ENCODE data around the gene TTLL11. TPM values are rescaled to one million over a fixed set of nuclear protein-coding genes. Genes with fewer than 3 reads are reported as not detected.

The TTLL11 gene
- total RNA-seq, 4 donors from 2014 or later, result 9.1 to 14.6 (median 9.7) TPM

DNA sequence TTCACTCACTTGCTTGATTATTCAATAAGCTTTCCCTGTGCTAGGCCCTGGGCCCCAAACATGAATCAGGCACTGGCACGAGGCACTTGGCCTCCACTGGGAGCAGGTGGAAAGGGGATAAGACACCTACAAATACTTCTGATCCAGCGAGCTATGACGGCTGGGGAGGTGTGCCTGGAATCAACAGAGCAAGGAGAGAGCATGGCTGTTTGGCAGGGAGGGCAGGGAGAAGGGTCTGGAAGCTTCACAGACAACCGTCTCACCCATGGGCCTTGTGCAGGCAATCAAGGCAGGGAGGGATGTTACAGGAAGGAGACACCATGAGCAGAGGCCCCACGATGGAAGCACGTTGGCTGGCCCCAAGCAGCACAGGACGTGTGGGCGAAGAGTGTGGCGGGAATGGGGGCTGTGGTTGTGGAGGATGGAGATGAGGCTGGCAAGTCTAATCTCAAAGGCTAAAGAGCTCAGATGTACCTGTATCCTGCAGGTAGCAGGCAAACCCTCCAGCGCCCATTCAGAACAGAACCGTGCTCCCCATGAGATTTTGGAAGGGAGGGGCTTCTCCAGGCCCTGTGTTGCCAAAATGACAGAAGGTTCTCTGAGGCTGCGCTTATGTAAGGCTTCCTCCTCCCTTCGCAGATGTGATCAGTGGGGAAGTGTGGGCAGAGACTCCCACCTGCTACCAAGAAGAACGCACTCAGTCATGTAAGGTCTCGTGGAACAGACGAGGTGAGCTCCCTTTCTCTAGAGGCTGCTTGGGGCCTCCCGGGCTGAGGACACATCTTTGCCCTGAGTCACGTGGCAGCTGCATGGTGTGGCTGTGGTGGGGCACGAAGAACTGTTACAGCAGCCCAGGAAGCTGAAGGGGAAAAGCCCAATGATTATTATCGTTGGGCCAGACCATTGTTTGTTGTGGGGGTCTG, 252.0 kb downstream of the TTLL11 start:
- TF ChIP-seq, protein P1, sequence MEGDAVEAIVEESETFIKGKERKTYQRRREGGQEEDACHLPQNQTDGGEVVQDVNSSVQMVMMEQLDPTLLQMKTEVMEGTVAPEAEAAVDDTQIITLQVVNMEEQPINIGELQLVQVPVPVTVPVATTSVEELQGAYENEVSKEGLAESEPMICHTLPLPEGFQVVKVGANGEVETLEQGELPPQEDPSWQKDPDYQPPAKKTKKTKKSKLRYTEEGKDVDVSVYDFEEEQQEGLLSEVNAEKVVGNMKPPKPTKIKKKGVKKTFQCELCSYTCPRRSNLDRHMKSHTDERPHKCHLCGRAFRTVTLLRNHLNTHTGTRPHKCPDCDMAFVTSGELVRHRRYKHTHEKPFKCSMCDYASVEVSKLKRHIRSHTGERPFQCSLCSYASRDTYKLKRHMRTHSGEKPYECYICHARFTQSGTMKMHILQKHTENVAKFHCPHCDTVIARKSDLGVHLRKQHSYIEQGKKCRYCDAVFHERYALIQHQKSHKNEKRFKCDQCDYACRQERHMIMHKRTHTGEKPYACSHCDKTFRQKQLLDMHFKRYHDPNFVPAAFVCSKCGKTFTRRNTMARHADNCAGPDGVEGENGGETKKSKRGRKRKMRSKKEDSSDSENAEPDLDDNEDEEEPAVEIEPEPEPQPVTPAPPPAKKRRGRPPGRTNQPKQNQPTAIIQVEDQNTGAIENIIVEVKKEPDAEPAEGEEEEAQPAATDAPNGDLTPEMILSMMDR (IDR thresholded peaks at IDR 0.05), result no peak
- 89 to 94% methylated on average over 20 of the region's 20 CpGs for WGBS, 2 donors
- intact Hi-C loops (cut with DNase I; ENCODE audit: low total_unique reads), result no loop called here
- peak in 1 of 2 donors; percentile 78 for DNase-seq (ENCODE audit: low spot score in 2 of 2)
- H3K4me3 ChIP-seq (ENCODE audit: low read depth, poor library complexity, severe bottlenecking), result no peak overlapping the region

DNA sequence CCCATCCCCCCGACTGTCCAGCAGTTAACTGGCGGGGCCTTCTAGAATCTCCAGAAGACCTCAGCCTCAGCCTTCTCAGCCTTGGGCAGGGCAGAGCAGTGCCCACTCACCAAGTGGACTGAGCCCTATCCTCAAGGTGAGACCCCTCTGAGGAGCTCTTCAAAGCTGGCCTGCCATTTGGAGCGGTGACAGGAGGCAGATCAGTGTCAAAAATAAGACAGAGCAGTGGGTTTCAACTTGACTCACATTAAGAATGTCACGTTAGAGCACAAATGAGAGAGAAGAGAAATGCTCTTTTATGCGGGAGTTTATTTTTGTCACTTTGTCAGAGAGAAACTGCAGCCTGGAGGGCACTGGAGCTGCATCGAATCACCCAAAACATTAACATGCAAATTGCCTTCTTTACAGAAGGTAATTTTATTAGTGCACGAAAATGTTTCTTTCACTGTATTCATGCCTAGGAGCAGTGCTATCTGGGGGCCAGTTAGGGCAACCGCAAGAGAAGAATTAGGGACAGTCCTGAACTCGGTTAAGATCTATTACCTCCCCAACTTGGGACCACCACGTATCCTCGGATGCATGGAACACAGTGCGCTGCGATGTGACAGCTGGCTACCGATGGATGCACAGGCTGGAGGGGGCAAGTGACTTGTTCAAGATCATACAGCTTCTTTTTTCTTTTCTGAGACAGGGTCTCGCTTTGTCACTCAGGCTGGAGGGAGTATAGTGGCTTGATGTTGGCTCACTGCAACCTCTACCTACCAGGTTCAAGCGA, 253.2 kb downstream of the TTLL11 start:
- WGBS, 2 donors, result 87 to 93% methylated on average over 16 of the region's 16 CpGs
- H3K4me3 ChIP-seq (ENCODE audit: low read depth, poor library complexity, severe bottlenecking), result no peak overlapping the region
- intact Hi-C loops (cut with DNase I; ENCODE audit: low total_unique reads), result no loop called here
- DNase-seq (ENCODE audit: low spot score in 2 of 2), result peak in 1 of 2 donors; percentile 50
- TF ChIP-seq POLR2A (IDR thresholded peaks at IDR 0.05), result no peak
- TF ChIP-seq, protein P1 (IDR thresholded peaks at IDR 0.05), result no peak

DNA sequence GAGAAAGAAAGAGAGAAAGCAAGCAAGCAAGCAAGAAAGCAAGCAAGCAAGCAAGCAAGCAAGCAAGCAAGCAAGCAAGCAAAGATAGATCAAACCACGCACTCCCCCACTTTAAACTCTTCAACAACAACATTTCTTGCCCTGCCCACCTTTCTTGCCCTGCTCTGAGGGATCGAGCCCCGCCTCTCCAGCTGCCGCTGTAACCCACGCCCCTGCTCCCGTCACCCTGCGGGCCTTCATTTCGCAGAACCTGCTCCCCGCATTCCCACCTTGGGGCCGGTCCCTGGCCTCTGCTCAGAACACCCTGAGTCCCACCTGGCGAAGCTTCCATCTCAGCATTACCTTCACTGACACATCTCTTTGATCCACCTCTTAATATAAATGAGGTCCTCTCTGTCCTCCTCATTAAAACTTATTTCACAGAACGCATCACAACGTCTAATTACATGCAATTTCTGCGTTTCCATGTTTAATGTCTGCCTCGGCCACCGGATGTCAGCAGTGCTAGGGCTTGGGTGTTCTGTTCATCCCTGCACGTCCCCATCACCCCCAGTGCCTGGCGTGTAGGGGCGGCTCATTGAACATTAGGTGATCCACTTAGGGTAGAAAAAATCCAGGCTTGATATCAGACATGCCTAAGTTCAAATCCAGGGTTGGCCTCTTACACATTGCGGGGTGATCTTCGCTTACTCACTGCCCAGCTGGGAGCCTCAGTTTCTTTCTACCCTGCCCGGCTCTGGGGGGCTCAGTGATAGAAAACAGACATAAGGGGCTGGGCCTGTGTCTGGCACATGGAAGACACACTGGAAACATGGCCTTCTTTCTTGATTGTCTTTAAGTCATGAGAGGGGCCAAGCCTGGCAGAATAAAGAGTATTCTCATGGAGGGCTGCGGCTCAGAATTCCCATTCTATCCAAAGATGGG, 254.1 kb downstream of the TTLL11 start:
- no peak overlapping the region for H3K4me3 ChIP-seq (ENCODE audit: low read depth, poor library complexity, severe bottlenecking)
- DNase-seq (ENCODE audit: low spot score in 2 of 2), result peak in 1 of 2 donors; percentile 78
- WGBS, 2 donors, result 75 to 82% methylated on average over 23 of the region's 23 CpGs
- intact Hi-C loops (cut with DNase I; ENCODE audit: low total_unique reads), result no loop called here
- TF ChIP-seq, protein P1 (IDR thresholded peaks at IDR 0.05), result no peak
- TF ChIP-seq POLR2A (IDR thresholded peaks at IDR 0.05), result no peak

DNA sequence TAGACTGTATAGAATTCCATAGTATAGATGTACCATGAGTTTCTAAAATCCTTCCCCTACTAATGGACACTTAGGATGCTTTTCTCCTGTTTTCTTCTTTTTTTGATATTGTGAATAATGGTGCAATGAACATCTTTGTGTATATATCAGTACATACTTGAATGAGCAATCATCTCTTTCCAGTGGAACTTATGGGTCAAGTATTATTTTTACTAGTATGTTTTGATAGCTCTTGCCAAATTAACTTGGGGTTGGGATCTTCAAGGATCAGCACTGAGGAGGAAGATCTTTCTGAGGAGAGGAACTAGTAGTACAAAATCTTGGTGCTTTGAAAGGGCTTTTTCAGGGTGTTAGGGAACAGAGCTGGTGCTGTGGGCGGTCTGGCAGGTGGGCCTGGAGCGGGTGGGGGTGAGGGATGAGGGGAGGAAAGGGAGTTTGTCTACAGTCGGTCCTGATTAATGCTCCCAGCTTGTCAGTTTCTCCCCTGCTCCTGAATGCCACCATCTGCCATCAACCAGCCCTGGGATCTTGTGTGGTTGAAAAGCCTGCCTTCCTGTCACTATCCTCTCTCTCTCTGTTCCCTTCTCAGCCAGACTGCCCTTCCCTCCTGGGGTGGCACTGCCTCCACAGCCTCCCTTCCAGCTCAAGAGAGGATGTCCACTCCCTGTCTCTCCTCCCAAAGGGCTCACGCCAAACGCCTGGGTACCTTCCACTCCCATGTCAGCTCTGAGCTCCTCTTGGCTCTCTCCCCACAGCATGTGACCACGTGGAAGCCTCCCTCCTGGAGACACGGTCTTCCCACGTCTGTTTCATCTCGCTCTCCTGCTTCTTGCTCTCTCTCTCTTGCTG, 255.8 kb downstream of the TTLL11 start:
- WGBS, 2 donors, result 47 to 60% methylated on average over 9 of the region's 9 CpGs
- TF ChIP-seq, protein P1 (IDR thresholded peaks at IDR 0.05), result no peak
- no peak for TF ChIP-seq POLR2A (IDR thresholded peaks at IDR 0.05)
- intact Hi-C loops (cut with DNase I; ENCODE audit: low total_unique reads), result no loop called here

More for the DNA sequence above, 255.8 kb downstream of the TTLL11 start:
- DNase-seq (ENCODE audit: low spot score in 2 of 2), result peak in 1 of 2 donors; percentile 53
- H3K4me3 ChIP-seq (ENCODE audit: low read depth, poor library complexity, severe bottlenecking), result no peak overlapping the region
